ENCODE results near the gene LARP7.
"Not testable (repeated sequence)": the region's sequence is repeated elsewhere in the genome, so short reads cannot be mapped to it uniquely, and the experiment has no call there.

Gene LARP7

GRCh38 chr4:112651641-112652040 is 14.7 kb downstream of the LARP7 start:
- DNase-seq, result no peak

GRCh38 chr4:112652216-112652615 is 15.3 kb downstream of the LARP7 start:
- no peak for DNase-seq

- no peak for DNase-seq
Observed at GRCh38 chr4:112655270-112655669, 18.3 kb downstream of the LARP7 start.

GRCh38 chr4:112656115-112656514 is 19.2 kb downstream of the LARP7 start:
- not testable (repeated sequence) for DNase-seq

GRCh38 chr4:112664611-112665010 is 27.7 kb downstream of the LARP7 start:
- no peak for DNase-seq

GRCh38 chr4:112668131-112668530 is 31.2 kb downstream of the LARP7 start:
- DNase-seq, result no peak

- no peak for DNase-seq
Observed at GRCh38 chr4:112673076-112673475, 36.1 kb downstream of the LARP7 start.

- no peak for DNase-seq
Observed at GRCh38 chr4:112673686-112674085, 36.7 kb downstream of the LARP7 start.

GRCh38 chr4:112674376-112674775 is 37.4 kb downstream of the LARP7 start:
- no peak for DNase-seq

GRCh38 chr4:112677519-112678091 is 40.7 kb downstream of the LARP7 start:
- no peak for DNase-seq

- no peak for DNase-seq
Observed at GRCh38 chr4:112680996-112681395, 44.1 kb downstream of the LARP7 start.

- no peak for DNase-seq
Observed at GRCh38 chr4:112693507-112693906, 56.6 kb downstream of the LARP7 start.

- no peak for DNase-seq
Observed at GRCh38 chr4:112700679-112701078, 63.7 kb downstream of the LARP7 start.

- DNase-seq, result no peak
Observed at GRCh38 chr4:112702892-112703291, 65.9 kb downstream of the LARP7 start.

GRCh38 chr4:112704322-112704721 is 67.4 kb downstream of the LARP7 start:
- DNase-seq, result no peak

- DNase-seq, result no peak
Observed at GRCh38 chr4:112704991-112705845, 68.3 kb downstream of the LARP7 start.

- not testable (repeated sequence) for DNase-seq
Observed at GRCh38 chr4:112705891-112706839, 69.2 kb downstream of the LARP7 start.

- DNase-seq, result no peak
Observed at GRCh38 chr4:112706840-112707207, 69.9 kb downstream of the LARP7 start.
